Thyroid gland (tissue), 4 donors: Measurements from ENCODE around the gene ZBTB37. TPM values are rescaled to one million over a fixed set of nuclear protein-coding genes. Genes with fewer than 3 reads are reported as not detected.
"Not testable (repeated sequence)": the region's sequence is repeated elsewhere in the genome, so short reads cannot be mapped to it uniquely, and the experiment has no call there.

Experiments
- DNase-seq, 2 donors: peaks; one replicate each; pipeline ENCODE4 v3.0.0-alpha.2; 2019
- H3K27ac ChIP-seq, 3 donors: fragments of 200-600 bp; sonication (generic); 1 replicate in 2 of 3; 2 replicates in 1 of 3; pipeline ENCODE4 v1.5.1; 2016 to 2019; ENCODE audit warnings: mild to moderate bottlenecking in 1 of 3, moderate library complexity in 1 of 3
- H3K27me3 ChIP-seq: fragments of 200-600 bp; sonication (generic); one replicate; pipeline ENCODE4 v1.5.1; 2019
- H3K36me3 ChIP-seq, 2 donors: fragments of 200-600 bp; sonication (generic); one replicate each; pipeline ENCODE4 v1.5.1; 2016 to 2019
- H3K4me1 ChIP-seq, 2 donors: fragments of 200-600 bp; sonication (generic); one replicate each; pipeline ENCODE4 v1.5.1; 2017 to 2019
- H3K4me3 ChIP-seq, 3 donors: fragments of 200-600 bp; sonication (generic); replicated peaks in 1 of 3; 1 replicate in 2 of 3; 2 replicates in 1 of 3; pipeline ENCODE4 v1.5.1; 2016; ENCODE audit warnings: mild to moderate bottlenecking in 1 of 3
- H3K9me3 ChIP-seq: fragments of 200-600 bp; sonication (generic); one replicate; pipeline ENCODE4 v1.5.1; 2017
- POLR2A ChIP-seq, 2 donors: fragments of 450-650 bp; IDR thresholded peaks; one replicate each; pipeline ENCODE4 v1.6.1; 2017; ENCODE audit warnings: antibody characterized with exemption in 2 of 2, mild to moderate bottlenecking in 2 of 2, moderate library complexity in 1 of 2
- WGBS, 2 donors: methylation state at CpG; one replicate each; pipeline ENCODE4 v1.1.5; 2017; 5-methylcytosine and 5-hydroxymethylcytosine counted together
- intact Hi-C: fragments of 100-400 bp; cut with DNase I; formaldehyde crosslinking; loops from one replicate; pipeline ENCODE4 v1.15.1; 2023
- total RNA-seq, 4 donors: library from RNA; depleted of rRNA; stranded (reverse); fragments of >200 nt; gene quantifications; one replicate each; pipeline ENCODE4 v1.2.3, GENCODE V29; 2016
- TF ChIP-seq, protein P1 (sequence below), 6 experiments: fragments of 200-600 bp in 3 of 6; fragments of 450-650 bp in 3 of 6; sonication (generic) in 3 of 6; IDR thresholded peaks; one replicate each; pipeline ENCODE4 v1.5.1; 2016 to 2019; ENCODE audit warnings: antibody characterized with exemption in 6 of 6, mild to moderate bottlenecking in 2 of 6, inconsistent platforms in 1 of 6, moderate library complexity in 1 of 6

Gene ZBTB37
- total RNA-seq, 4 donors from 2014 or later = 14.6 to 24.4 (median 17.3) TPM

DNA sequence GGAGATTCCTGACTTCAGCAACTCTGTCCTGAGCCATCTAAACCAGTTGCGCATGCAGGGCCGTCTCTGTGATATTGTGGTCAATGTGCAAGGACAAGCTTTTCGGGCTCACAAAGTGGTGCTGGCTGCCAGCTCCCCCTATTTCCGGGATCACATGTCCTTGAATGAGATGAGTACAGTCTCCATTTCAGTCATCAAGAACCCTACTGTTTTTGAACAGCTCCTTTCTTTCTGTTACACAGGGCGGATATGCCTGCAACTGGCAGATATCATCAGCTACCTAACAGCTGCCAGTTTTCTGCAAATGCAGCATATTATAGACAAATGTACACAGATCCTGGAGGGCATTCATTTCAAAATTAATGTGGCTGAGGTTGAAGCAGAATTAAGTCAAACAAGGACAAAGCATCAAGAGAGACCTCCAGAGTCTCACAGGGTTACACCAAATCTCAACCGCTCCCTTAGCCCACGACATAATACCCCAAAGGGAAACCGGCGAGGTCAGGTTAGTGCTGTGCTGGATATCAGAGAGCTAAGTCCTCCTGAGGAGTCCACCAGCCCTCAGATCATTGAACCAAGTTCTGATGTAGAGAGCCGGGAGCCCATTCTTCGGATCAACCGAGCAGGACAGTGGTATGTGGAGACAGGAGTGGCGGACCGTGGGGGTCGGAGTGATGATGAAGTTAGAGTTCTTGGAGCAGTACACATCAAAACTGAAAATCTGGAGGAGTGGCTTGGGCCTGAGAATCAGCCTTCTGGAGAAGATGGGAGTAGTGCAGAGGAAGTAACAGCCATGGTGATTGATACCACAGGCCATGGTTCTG lies 2.3 kb downstream of the ZBTB37 start:
- H3K4me1 ChIP-seq = peaks cover 18 to 20% of the 10 kb centered on the region in 2 donors
- WGBS, 2 donors = 82 to 85% methylated on average over 15 of the region's 15 CpGs
- no peaks in the 10 kb centered on the region for H3K9me3 ChIP-seq
- no peaks in the 10 kb centered on the region for H3K27me3 ChIP-seq
- intact Hi-C loops = no loop called here
- TF ChIP-seq, protein P1, sequence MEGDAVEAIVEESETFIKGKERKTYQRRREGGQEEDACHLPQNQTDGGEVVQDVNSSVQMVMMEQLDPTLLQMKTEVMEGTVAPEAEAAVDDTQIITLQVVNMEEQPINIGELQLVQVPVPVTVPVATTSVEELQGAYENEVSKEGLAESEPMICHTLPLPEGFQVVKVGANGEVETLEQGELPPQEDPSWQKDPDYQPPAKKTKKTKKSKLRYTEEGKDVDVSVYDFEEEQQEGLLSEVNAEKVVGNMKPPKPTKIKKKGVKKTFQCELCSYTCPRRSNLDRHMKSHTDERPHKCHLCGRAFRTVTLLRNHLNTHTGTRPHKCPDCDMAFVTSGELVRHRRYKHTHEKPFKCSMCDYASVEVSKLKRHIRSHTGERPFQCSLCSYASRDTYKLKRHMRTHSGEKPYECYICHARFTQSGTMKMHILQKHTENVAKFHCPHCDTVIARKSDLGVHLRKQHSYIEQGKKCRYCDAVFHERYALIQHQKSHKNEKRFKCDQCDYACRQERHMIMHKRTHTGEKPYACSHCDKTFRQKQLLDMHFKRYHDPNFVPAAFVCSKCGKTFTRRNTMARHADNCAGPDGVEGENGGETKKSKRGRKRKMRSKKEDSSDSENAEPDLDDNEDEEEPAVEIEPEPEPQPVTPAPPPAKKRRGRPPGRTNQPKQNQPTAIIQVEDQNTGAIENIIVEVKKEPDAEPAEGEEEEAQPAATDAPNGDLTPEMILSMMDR (IDR thresholded peaks at IDR 0.05) = no peak
- TF ChIP-seq POLR2A (IDR thresholded peaks at IDR 0.05) = no peak
- no peak overlapping the region for H3K27ac ChIP-seq
- H3K4me3 ChIP-seq = no peak overlapping the region
- H3K36me3 ChIP-seq = peaks cover 0 to 5% of the 10 kb centered on the region in 2 donors
- peak; percentile 9 to 15 for DNase-seq

DNA sequence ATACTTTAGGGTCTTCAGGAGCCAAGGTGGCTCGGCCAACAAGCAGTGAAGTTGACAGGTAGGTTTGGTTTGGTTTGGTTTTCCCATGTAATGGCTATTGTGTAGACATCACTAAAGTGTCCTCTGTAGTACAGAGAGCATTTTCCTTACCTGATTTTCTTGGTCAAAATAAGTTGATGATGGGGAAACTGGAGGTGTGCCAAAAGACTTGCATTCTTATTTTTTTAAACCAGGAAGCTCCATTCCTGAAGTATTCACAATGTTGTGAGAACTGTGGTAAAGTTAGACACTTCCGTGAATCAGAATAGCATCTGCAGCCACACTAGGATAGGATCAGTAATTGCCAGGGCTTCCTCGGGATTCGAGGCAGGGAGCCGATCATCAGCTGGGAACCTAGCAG lies 2.9 kb downstream of the ZBTB37 start:
- TF ChIP-seq, protein P1 (IDR thresholded peaks at IDR 0.05) = no peak
- no peak for TF ChIP-seq POLR2A (IDR thresholded peaks at IDR 0.05)
- Histone ChIP-seq H3K27ac (no peak overlapping the region), H3K27me3 (no peaks in the 10 kb centered on the region), H3K36me3 (peaks cover 0 to 5% of the 10 kb centered on the region in 2 donors), H3K9me3 (no peaks in the 10 kb centered on the region), H3K4me3 (no peak overlapping the region), H3K4me1 (peaks cover 14 to 18% of the 10 kb centered on the region in 2 donors)
- intact Hi-C loops = no loop called here
- DNase-seq = no peak
- WGBS, 2 donors = 67 to 72% methylated on average over 5 of the region's 5 CpGs

DNA sequence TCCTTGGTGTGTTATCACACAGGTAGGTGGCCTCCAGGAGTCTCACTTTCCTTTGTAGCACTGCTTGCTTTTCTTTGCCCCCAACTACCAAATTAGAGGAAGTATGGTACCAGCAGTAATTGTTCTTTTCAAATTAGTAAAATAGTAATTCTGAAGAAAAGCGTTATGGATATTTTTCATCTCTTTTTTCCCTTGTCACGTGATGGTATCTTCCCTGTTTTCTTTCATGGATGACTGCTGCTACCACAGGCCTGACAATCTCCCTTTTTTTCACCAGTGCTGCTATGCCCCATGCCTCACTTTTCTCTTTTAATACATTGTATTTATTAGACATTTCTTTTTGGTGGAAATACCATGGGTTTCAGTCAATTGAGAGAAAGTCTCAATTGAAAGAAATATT lies 3.3 kb downstream of the ZBTB37 start:
- Histone ChIP-seq H3K27ac (no peak overlapping the region), H3K9me3 (no peaks in the 10 kb centered on the region), H3K27me3 (no peaks in the 10 kb centered on the region), H3K4me1 (peaks cover 9 to 14% of the 10 kb centered on the region in 2 donors), H3K36me3 (peaks cover 2 to 5% of the 10 kb centered on the region in 2 donors), H3K4me3 (no peak overlapping the region)
- no peak for DNase-seq
- TF ChIP-seq POLR2A (IDR thresholded peaks at IDR 0.05) = no peak
- TF ChIP-seq, protein P1 (IDR thresholded peaks at IDR 0.05) = no peak
- WGBS, 2 donors = 77 to 86% methylated on average over 2 of the region's 2 CpGs
- intact Hi-C loops = no loop called here

DNA sequence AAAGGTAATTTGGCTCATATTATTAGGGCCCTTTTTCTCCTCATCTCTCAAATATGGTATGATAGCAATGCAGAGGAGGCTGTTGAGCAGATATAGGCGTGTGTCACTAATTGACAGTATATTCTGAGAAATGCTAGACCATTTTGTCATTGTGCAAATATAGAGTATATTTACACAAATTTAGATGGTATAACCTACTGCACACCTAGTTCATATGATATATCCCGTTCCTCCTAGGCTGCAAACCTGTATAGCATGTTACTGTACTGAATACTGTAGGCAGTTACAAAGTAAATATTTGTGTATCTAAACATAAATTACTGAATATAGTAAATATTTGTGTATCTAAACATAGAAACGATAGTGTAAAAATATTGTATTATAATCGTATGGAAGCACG lies 8.6 kb downstream of the ZBTB37 start:
- TF ChIP-seq, protein P1 (IDR thresholded peaks at IDR 0.05) = no peak
- no peak for TF ChIP-seq POLR2A (IDR thresholded peaks at IDR 0.05)
- no peak overlapping the region for H3K27ac ChIP-seq
- H3K9me3 ChIP-seq = no peaks in the 10 kb centered on the region
- intact Hi-C loops = no loop called here
- no peaks in the 10 kb centered on the region for H3K27me3 ChIP-seq
- DNase-seq = no peak
- 93 to 97% methylated on average over 5 of the region's 5 CpGs for WGBS, 2 donors
- no peak overlapping the region for H3K4me3 ChIP-seq
- peaks cover 9 to 12% of the 10 kb centered on the region in 2 donors for H3K36me3 ChIP-seq
- H3K4me1 ChIP-seq = no peaks in the 10 kb centered on the region

DNA sequence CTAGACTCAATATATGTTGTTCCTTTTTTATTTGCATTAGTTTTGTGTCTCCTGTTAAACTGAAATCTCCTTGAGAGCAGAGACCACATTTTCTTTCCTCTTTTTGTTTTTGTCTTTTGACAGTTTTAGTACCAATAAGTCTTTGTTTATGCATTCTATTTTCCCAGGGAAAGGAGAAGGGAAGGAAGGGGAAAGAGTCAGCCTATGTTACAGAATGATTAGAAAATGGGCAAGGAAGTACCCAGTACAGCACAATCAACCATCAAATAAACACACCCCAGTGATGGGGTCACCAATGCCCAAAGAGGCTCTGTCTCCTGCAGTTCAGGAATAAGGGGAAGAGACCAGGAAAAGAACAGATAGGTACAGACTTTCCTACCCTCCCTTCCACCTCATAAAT lies 10.1 kb downstream of the ZBTB37 start:
- Histone ChIP-seq H3K4me1 (no peaks in the 10 kb centered on the region), H3K4me3 (no peak overlapping the region), H3K36me3 (peaks cover 9 to 12% of the 10 kb centered on the region in 2 donors), H3K9me3 (no peaks in the 10 kb centered on the region), H3K27me3 (no peaks in the 10 kb centered on the region), H3K27ac (no peak overlapping the region)
- intact Hi-C loops = no loop called here
- no peak for DNase-seq
- TF ChIP-seq POLR2A (IDR thresholded peaks at IDR 0.05) = no peak

DNA sequence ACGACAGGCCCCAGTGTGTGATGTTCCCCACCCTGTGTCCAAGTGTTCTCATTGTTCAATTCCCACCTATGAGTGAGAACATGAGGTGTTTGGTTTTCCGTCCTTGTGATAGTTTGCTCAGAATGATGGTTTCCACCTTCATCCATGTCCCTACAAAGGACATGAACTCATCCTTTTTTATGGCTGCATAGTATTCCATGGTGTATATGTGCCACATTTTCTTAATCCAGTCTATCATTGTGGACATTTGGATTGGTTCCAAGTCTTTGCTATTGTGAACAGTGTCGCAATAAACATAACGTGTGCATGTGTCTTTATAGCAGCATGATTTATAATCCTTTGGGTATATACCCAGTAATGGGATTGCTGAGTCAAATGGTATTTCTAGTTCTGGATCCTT lies 12.9 kb downstream of the ZBTB37 start:
- whole genome bisulfite sequencing, 2 donors = 96 to 98% methylated on average over 4 of the region's 4 CpGs
- H3K27me3 ChIP-seq, H3K27ac ChIP-seq, H3K4me1 ChIP-seq, intact Hi-C loops, H3K4me3 ChIP-seq, H3K9me3 ChIP-seq, DNase-seq: not testable (repeated sequence)
- H3K36me3 ChIP-seq = peaks cover 13 to 16% of the 10 kb centered on the region in 2 donors
